D721Med (cell line): ENCODE data around the gene EXTL2.
"Not testable (repeated sequence)": the region's sequence is repeated elsewhere in the genome, so short reads cannot be mapped to it uniquely, and the experiment has no call there.

ENCODE experiments used
- DNase-seq: peaks from one replicate; pipeline ENCODE4 v3.0.0; 2011; ENCODE audit warnings: low spot score; ENCODE audit not compliant: insufficient read length
- FAIRE-seq: peaks from 2 replicates; lab custom pipeline; 2011; peaks lifted over from hg19 to GRCh38; lab: Jason Lieb, UNC
- CTCF ChIP-seq: IDR thresholded peaks from 2 replicates; pipeline ENCODE4 v1.5.1; 2012; ENCODE audit warnings: mild to moderate bottlenecking, control low read depth; ENCODE audit not compliant: insufficient read depth; ENCODE audit errors: missing control alignments

EXTL2 gene

GRCh38 chr1:100869996-100870395 lies 24.6 kb downstream of the EXTL2 start:
- no peak for TF ChIP-seq CTCF
- DNase-seq (no peak), FAIRE-seq (no peak)

- no peak for DNase-seq
- no peak for FAIRE-seq
- TF ChIP-seq CTCF = peak; percentile 71
Measured at GRCh38 chr1:100868364-100868995, 26.2 kb downstream of the EXTL2 start.

- no peak for FAIRE-seq
- DNase-seq = no peak
- TF ChIP-seq CTCF = no peak
Measured at GRCh38 chr1:100866901-100867206, 27.8 kb downstream of the EXTL2 start.

- FAIRE-seq = no peak
- TF ChIP-seq CTCF = peak; percentile 71
- DNase-seq = no peak
Measured at GRCh38 chr1:100866041-100866900, 28.4 kb downstream of the EXTL2 start.

- DNase-seq (no peak), FAIRE-seq (no peak)
- no peak for TF ChIP-seq CTCF
Measured at GRCh38 chr1:100862591-100862990, 32.1 kb downstream of the EXTL2 start.

- no peak for TF ChIP-seq CTCF
- no peak for DNase-seq
Measured at GRCh38 chr1:100861379-100861778, 33.3 kb downstream of the EXTL2 start.

GRCh38 chr1:100860397-100860991 lies 34.1 kb downstream of the EXTL2 start:
- FAIRE-seq (no peak), DNase-seq (no peak)
- TF ChIP-seq CTCF = no peak

More at GRCh38 chr1:100861379-100861778, 33.3 kb downstream of the EXTL2 start:
- no peak for FAIRE-seq

- FAIRE-seq, DNase-seq: not testable (repeated sequence)
Measured at GRCh38 chr1:100855116-100855515, 39.5 kb downstream of the EXTL2 start.
